GM19035 (cell line): Measurements from ENCODE around the gene MLST8.
"Not testable (repeated sequence)": the region's sequence is repeated elsewhere in the genome, so short reads cannot be mapped to it uniquely, and the experiment has no call there.

Experiments used
- ATAC-seq: cut with Tn5 transposase; IDR thresholded peaks from one replicate; pipeline ENCODE4 v1.9.1; 2021; ENCODE audit not compliant: unreplicated experiment

The MLST8 gene

DNA sequence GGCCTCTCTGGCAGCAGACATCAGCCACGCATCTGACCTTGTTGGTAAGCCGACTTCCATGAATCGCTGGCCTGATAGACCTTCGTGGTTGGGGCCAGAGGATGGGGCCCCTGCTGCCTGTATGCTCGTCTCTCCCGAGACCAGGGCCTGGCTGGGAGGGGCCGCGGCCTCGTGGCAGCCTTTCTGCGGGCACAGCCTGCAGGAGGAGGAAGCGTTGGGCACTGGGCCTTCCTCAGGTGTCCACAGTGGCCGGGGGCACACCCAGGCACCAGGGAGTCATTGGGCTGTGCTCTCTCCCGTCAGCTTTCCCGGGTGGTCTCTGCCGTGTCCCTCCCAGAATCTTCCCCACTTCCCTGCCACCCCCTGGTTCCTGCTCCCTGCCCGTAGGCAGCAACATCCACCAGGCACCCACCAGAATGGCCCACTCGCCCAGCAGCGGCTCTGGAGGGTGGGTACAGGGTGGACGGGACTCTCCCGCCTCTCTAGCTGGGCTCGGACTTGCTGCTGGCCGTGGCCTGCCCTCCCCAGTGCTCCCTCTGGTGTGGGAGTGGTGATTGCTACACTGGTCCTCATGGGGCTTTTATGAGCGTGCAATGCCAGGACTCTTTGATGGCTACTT is 24.5 kb downstream of the MLST8 start:
- no peak for ATAC-seq

DNA sequence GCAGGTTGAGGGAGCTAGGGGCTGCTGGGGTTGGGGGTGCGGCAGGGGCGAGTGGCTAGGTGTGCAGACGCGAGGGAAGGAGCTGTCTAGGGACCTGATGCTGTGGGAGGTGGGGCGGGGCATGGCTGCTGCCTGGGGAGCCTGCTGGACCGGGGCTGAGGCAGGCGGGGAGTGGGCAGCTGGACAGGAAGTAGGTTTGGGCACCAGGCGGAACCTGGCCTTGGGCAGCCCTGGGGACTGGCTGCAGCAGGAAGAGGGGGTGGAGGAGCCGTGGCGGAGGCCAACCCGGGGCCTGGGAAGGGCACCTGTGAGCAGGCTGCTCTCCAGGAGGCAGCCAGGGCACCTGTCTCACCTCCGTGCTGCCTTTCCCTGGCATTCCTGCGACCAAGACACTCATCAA is 25.1 kb downstream of the MLST8 start:
- ATAC-seq = no peak

DNA sequence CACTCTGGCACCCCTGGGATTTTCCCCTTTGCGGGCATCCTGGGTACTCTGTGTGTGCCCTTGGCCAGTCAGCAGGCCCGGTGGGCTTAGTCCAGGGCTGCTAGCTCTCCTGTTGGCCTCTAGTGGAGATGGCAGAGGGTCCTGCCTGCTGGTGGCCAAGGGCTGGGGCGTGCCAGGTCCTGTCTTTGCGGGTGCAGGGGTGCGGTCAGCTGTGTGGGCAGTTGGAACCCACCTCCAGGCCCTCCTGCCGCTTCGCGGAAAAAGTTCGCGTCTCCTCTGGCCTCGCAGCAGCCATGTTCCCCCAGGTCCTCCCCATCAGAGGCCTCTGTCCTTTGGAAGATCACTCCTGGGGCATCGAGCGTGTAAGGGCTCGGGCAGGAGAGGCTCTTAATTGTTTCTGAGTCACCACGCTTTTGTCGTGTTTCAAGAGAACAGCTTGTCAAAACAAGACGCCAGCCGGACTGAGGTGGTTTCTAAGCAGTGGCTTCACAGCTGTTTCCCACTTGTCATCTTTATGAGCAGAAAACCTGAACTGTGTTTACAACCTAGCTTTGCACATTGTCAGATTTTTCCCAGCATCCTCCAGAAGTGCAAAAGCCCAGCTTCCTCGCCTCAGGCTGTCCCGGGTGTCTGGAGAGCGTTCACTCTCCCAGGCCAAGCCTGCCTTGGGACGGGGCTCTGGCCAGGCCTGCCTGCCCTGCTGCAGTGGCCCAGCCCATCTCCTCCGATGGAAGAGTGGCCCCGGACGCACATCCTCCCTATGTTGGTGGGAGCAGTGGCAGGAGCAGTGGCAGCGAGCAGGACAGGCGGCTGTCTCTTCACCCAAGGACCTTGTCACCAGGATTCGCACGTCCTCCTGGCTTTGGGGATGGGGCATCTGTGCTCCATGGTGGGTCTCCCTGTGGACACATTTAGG is 26.0 kb downstream of the MLST8 start:
- ATAC-seq = no peak

DNA sequence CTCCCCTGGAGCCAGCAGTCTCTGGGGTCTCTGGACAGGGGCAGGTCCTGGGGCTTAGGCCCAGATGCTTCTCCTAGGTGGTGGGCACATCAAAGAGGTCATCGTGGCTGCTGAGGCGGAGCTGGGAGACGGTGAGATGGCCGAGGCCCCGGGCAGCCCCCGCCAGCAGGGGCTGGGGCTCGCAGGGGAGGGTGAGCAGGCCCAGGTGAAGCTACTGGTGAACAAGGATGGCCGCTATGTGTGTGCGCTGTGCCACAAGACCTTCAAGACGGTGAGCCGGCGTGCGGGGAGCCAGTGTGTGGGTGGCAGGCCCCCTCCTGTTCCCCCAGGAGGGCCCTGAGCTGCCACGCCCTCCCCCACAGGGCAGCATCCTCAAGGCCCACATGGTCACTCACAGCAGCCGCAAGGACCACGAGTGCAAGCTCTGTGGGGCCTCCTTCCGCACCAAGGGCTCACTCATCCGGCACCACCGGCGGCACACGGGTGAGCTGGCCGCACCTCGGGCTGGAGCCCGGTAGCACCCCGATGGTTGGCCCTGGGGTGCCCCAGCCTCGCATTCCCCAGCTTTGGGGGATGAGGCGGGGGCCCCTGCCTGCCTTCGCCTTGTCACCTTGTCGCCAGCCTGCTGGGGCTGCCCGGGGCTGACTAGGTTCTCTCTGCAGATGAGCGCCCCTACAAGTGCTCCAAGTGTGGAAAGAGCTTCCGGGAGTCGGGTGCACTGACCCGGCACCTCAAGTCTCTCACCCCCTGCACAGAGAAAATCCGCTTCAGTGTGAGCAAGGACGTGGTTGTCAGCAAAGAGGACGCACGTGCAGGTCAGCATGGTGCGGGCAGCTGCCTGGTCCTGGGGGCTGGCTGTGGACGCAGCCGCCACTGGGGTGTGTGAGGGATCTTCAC is 27.1 kb downstream of the MLST8 start:
- ATAC-seq = no peak

DNA sequence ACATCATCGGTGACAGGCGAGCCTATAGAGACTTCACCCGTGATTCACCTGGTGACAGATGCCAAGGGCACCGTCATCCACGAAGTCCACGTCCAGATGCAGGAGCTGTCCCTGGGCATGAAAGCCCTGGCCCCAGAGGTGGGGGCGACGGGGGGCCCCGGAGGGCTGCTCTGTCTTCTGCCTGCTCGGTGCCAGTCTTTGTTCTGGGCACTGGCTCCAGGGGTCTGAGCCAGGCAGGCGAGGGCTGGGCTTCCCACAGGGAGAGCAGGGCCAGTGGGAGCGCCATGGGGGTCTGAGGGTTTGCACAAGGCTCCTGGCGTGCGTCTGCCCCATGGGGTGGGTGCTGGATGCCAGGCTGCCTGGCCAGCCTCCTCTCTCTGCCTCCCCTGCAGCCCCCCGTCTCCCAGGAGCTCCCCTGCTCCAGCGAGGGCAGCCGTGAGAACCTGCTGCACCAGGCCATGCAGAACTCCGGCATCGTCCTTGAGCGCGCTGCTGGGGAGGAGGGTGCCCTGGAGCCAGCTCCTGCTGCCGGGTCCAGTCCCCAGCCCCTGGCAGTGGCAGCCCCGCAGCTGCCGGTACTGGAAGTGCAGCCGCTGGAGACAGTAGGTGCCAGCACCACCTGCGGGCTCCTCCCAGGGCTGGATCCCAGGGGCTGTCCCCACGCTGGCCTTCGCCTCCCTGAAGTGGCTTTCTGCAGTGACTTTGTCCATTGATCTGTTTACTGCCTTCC is 28.0 kb downstream of the MLST8 start:
- ATAC-seq = no peak

DNA sequence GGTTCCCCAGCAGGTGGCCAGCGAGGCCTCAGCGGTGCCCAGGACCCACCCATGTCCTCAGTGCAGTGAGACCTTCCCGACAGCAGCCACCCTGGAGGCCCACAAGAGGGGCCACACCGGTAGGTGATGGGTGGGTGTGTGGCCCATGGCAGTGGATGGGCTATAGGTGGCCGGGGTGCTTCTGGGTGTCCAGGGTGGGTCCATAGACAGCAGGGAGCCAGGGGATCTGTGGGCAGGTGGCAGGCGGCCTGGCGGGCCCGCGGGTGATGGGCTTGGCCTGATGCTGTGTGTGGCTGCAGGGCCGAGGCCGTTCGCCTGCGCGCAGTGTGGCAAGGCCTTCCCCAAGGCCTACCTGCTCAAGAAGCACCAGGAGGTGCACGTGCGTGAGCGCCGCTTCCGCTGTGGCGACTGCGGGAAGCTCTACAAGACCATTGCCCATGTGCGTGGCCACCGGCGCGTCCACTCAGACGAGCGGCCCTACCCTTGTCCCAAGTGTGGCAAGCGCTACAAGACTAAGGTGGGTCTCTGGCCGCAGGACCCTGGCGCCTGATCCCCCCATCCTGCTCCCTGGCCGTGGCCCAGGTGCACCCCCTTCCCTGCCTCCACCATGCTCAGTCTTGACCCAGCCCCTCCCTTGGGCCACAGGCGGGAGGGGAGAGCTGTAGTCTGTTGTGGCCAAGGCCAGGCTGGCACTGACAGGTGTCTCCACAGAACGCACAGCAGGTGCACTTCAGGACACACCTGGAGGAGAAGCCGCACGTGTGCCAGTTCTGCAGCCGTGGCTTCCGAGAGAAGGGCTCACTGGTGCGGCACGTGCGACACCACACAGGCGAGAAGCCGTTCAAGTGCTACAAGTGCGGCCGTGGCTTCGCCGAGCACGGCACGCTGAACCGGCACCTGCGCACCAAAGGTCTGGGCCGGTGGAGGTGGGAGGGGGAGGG is 28.9 kb downstream of the MLST8 start:
- no peak for ATAC-seq

DNA sequence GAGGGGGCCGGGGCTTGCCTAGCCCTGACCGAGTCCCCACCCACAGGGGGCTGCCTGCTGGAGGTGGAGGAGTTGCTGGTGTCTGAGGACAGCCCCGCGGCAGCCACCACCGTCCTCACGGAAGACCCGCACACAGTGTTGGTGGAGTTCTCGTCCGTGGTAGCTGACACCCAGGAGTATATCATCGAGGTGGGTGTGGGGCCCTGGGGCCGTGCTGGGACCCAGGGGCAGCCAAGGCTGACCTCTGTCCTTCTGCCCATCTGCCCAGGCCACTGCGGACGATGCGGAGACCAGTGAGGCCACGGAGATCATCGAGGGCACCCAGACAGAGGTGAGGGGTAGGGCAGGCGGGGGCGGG is 29.5 kb downstream of the MLST8 start:
- no peak for ATAC-seq

DNA sequence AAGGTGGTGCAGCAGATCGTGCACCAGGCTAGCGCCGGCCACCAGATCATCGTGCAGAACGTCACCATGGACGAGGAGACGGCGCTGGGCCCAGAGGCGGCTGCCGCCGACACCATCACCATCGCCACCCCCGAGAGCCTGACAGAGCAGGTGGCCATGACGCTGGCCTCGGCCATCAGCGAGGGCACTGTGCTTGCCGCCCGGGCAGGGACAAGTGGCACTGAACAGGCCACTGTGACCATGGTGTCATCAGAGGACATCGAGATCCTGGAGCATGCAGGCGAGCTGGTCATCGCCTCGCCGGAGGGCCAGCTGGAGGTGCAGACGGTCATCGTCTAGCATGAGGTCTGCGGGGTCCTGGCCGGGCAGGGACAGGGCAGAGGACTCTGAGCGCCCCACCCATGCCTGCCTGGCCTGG is 30.0 kb downstream of the MLST8 start:
- no peak for ATAC-seq

DNA sequence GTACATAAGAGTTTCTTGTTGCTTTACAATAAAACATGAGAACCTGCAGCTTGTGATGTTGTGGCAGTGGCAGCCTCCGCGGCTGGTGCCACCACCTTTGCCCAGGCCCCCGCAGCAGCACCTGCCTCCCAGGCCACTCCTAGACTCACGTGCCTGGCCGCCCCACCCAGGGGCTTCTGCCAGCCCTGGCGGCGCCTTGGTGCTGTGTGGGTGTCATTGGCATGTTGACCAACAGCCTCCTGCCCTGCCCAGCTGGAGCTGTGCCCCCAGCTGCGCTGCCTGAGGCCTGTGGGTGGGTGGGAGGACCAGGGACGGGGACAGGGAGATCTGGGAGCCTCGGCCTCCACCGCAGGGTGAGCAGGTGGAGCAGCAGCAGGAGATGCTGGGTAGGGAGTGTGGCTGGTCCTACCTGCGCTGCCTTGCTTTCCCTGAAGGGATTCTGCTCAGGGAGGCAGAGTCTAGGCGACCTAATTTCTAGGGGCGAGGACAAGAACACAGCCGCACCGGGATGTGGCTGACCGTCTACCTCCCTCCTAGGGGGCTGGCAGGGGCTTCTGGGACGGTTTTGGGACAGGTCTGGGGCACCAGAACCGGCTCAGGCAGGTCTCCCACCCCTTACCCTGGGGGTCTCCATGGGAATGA is 30.6 kb downstream of the MLST8 start:
- ATAC-seq = no peak

DNA sequence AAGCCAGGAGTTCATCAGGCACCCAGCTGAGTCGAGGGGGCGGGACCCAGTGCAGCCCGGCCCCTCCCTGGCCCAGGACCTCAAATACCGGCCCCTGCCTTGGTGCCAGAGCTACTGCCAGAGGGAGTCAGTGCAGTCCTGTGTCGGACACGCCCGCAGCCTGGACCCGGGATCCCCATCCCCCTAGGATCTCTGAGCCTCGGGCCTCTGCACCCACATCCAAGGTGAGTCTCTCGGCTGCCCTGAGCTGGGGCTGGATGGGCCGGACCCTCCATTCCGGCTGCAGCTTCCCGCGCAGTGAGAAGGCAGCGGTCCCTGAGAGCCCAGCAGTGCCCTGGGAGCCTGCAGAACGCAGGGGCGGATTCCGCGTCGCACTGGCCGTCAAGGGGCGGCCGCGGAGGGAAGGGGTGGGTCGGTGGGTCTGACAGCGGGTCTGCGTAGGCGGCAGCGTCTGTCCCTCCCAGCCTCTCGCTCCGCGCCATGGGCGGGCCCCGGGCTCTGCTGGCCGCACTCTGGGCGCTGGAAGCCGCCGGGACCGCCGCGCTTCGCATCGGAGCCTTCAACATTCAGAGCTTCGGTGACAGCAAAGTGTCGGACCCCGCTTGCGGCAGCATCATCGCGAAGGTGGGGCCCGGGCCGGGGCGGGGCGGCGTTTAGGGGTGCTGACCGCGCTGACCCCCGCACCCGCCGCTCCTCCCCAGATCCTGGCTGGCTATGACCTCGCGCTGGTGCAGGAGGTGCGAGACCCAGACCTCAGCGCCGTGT is 31.3 kb downstream of the MLST8 start, which contains the start of gene DNASE1L2:
TSS of gene DNASE1L2 (plus strand) at position 108 of the 765 bp plus-strand sequence. CDS start at position 481, 373 bp downstream.
- no peak for ATAC-seq

DNA sequence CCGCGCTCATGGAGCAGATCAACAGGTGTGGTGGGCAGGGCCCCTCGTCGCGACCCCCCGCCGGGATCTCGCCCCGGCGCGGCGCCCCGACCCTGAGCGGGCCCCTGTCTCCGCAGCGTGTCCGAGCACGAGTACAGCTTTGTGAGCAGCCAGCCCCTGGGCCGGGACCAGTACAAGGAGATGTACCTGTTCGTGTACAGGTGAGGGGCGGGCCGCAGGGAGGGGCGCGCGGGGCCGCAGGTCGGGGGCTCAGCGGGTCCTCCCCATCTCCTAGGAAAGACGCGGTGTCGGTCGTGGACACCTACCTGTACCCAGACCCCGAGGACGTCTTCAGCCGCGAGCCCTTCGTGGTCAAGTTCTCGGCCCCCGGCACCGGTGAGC is 31.8 kb downstream of the MLST8 start:
- no peak for ATAC-seq

DNA sequence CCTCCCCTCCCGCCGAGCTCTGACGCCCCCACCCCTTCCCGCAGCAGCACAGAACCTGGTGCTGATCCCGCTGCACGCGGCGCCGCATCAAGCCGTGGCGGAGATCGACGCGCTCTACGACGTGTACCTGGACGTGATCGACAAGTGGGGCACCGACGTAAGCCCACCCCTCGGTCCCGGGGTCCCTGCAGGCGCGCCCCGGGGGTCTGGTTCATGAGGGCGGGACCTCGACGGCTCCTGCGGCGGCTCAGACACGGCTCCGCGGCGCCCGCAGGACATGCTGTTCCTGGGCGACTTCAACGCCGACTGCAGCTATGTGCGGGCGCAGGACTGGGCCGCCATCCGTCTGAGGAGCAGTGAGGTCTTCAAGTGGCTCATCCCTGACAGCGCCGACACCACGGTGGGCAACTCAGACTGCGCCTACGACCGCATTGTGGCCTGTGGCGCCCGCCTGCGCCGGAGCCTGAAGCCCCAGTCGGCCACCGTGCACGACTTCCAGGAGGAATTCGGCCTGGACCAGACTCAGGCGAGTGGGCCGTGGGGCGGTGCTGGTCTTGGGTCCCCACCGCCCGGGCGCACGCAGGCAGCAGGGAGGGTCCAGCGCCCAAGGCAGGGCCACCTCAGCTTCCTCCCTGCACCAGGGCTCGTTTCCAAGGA is 32.4 kb downstream of the MLST8 start:
- ATAC-seq = no peak

DNA sequence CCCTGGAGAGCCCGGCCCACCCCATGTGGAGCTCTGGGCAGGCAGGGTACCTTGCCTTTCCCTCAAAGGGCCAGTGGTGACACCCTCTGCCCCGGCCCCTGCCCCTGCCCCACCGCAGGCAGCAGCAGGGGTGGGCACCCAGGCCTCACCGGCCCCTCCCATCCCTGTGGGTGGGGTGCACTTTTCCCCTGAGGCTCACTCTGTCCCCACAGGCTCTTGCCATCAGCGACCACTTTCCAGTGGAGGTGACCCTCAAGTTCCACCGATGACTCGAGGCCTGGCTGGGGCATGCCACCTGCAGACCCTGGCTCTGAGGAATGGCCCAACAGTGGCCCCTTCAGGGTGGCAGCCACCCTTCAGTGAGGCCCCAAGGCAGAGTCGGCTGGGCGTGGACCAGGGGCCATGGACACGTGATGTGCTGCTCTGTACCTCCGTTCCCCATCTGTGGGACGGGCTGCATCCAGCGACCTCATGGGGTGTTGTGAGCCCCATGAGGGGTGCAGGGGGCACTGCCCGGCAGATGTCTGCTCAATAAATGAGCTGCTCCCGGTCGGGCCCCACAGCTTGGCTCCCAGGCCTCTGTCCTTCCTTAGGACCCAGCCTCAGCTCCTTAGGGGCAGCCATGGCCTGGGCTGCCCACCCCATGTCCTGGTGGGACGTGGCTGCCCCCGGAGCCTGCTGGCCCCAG is 33.0 kb downstream of the MLST8 start:
- no peak for ATAC-seq

DNA sequence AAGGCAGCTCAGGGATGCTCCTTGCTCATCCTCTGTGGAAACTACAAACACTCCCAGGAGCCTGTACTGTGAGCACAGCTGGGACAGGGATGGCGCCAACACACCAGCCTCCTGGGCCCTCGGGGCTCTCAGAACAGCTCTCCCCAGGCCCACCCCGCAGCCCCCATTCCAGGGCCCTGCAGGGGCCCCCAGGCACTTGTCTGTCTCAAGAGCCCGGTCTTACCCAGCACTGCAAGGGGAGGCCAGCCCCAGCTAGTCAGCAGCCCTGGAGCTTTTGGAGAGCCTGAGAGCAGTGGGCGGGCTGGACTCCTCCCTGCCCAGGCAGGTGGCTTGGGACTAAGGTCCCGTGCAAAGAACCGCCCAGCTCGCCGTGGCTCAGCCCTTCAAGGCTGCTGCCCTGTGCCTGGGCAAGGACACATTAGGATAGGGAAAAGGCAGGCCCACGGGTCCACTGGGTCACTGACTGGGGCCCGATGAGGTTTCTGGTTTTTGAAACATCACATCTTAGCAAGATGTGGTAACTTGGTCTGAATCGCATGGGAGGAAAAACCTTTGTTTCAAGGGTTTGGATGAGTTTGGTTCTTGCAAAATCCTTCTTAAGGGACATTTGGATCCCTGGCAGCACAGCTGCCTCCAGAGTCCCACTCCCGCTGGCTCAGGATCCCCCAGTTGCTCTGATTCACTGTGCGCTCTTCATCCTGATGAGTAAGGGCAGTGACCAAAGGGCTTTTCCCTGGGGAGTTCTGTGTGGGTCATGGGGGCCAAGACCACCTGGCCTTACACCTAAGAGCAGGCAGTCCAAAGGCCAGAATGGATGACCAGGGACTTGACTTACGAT is 33.8 kb downstream of the MLST8 start:
- no peak for ATAC-seq

DNA sequence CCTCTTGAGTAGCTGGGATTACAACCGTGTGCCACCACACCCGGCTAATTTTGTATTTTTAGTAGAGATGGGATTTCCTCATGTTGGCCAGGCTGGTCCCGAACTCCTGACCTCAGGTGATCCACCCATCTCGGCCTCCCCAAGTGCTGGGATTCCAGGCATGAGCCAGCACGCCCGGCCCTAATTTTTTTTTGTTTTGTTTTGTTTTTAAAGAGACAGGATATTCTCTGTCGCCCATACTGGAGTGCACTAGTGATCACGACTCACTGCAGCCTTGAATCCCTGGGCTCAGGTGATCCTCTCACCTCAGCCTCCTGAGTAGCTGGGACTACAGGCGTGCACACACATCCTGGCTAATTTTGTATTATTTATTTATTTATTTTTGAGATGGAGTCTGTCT is 35.1 kb downstream of the MLST8 start:
- ATAC-seq = not testable (repeated sequence)

DNA sequence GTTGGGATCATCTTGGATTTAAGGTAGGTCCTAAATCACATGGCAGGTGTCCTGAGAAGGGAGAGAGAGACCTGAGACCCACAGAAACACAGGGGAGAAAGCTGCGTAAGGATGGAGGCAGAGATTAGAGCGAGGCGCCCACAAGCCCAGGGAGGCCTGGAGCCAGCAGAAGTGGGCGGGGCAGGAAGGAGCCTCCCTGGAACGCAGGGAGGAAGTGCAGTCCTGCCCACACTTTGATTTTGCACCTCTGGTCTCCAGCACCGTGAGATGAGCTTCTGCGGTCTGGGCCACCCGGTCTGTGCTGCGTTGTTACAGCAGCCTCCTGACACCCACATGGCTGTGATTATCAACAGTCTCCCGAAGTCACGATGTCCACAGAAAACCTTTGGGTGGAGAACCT is 37.3 kb downstream of the MLST8 start:
- ATAC-seq = no peak
